Lung (tissue), 12 donors: ENCODE measurements around the gene TNS4. TPM values are rescaled to one million over a fixed set of nuclear protein-coding genes. Genes with fewer than 3 reads are reported as not detected.

Experiments
- ATAC-seq: fragments of 200-7000 bp; cut with Tn5 transposase; one replicate; pipeline ENCODE4 v1.9.1; 2020; ENCODE audit warnings: moderate number of reproducible peaks; ENCODE audit not compliant: insufficient read depth, low FRiP score
- DNase-seq, 3 donors: peaks; one replicate each; pipeline ENCODE4 v3.0.0-alpha.2; 2013 to 2017
- H3K27ac ChIP-seq, 2 donors: one replicate each; pipeline ENCODE4 v1.5.1; 2013; ENCODE audit warnings: mild to moderate bottlenecking in 2 of 2, moderate library complexity in 2 of 2, control low read depth in 1 of 2, inconsistent platforms in 1 of 2, low read depth in 1 of 2, low read length in 1 of 2
- H3K27me3 ChIP-seq, 3 donors: one replicate each; pipeline ENCODE4 v1.5.1; 2013; ENCODE audit warnings: low read length in 2 of 3; ENCODE audit not compliant: control insufficient read depth in 3 of 3, insufficient read depth in 3 of 3
- H3K36me3 ChIP-seq, 4 donors: one replicate each; pipeline ENCODE4 v1.5.1; 2013; ENCODE audit warnings: low read length in 4 of 4, mild to moderate bottlenecking in 1 of 4, moderate library complexity in 1 of 4; ENCODE audit not compliant: control insufficient read depth in 4 of 4, insufficient read depth in 4 of 4
- H3K4me1 ChIP-seq, 5 donors: one replicate each; pipeline ENCODE4 v1.5.1; 2013; ENCODE audit warnings: low read length in 5 of 5, mild to moderate bottlenecking in 2 of 5, moderate library complexity in 1 of 5; ENCODE audit not compliant: control insufficient read depth in 5 of 5, insufficient read depth in 5 of 5
- H3K4me3 ChIP-seq: one replicate; pipeline ENCODE4 v1.5.1; 2013; ENCODE audit warnings: mild to moderate bottlenecking, control low read depth, moderate library complexity
- H3K9ac ChIP-seq, 2 donors: one replicate each; pipeline ENCODE4 v1.5.1; 2013; ENCODE audit warnings: low read length in 2 of 2, control low read depth in 1 of 2; ENCODE audit not compliant: insufficient read depth in 1 of 2
- H3K9me3 ChIP-seq, 4 donors: one replicate each; pipeline ENCODE4 v1.5.1; 2013; ENCODE audit warnings: low read length in 3 of 4, mild to moderate bottlenecking in 1 of 4, moderate library complexity in 1 of 4; ENCODE audit not compliant: control insufficient read depth in 4 of 4, insufficient read depth in 3 of 4
- CTCF ChIP-seq: IDR thresholded peaks from 2 replicates; pipeline ENCODE4 v1.5.1; 2012; ENCODE audit warnings: mild to moderate bottlenecking; ENCODE audit errors: control extremely low read depth, extremely low read depth
- WGBS, 2 donors: extraction: QIAGEN DNeasy Blood & Tissue Kit; methylation state at CpG; one replicate each; pipeline ENCODE4 v1.1.7; 2013; 5-methylcytosine and 5-hydroxymethylcytosine counted together
- polyA plus RNA-seq, 2 donors: library from polyadenylated mRNA; stranded (reverse); fragments of 200-250 nt; gene quantifications; one replicate each; pipeline ENCODE4 v1.2.1, GENCODE V29; 2013
- total RNA-seq, 2 donors: library from RNA; depleted of rRNA in 1 of 2; stranded (reverse); fragments of >200 nt in 1 of 2; gene quantifications; one replicate each; pipeline ENCODE4 v1.2.1, GENCODE V29; 2014 to 2021
- donor health status: control.
- donor health status: control.
- donor health status: Bipolar disorder and iron deficiency.
- donor health status: healthy.
- donor health status: DM: yes; HTN: yes; CAD: no.

The TNS4 gene
- total and polyA plus RNA-seq, 4 donors, result 0.17 to 6.8 (median 2.2) TPM

DNA sequence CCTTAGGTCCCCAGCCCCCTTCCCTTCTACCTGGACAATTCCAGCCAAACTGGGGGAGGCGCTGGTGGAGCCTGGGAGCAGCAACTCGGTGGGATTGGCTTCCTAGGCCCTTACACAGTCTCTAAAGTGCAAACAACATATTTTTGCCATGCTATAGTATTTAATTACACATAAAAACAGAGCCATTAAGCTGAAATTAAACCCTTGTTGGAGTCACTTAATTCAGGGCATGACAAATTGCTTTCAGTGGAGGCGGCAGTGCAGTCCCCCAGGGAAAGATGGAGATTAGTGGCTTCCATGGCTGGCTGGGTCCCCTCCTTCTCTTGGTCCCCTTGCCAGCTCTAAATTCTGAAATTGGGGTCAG, 40.8 kb downstream of the TNS4 start:
- Histone ChIP-seq H3K4me1 (peaks cover 3 to 73% (median 42%) of the 10 kb centered on the region in 5 donors), H3K36me3 (peaks cover 0 to 19% (median 0%) of the 10 kb centered on the region in 4 donors), H3K4me3 (no peak overlapping the region), H3K27me3 (no peaks in the 10 kb centered on the region), H3K9me3 (no peaks in the 10 kb centered on the region), H3K9ac (no peak overlapping the region), H3K27ac (no peak overlapping the region)
- no peak for TF ChIP-seq CTCF
- DNase-seq (no peak), ATAC-seq (no peak)
- WGBS, 2 donors, result 69 to 96% methylated on average over 3 of the region's 3 CpGs

- WGBS, 2 donors, result 72 to 87% methylated on average over 8 of the region's 8 CpGs
- H3K27ac ChIP-seq, result no peak overlapping the region
- DNase-seq, result peak in 2 of 3 donors; percentile 23 to 41
These were observed 41.5 kb downstream of the TNS4 start for GRCh38 chr17:40459636-40460603.

GRCh38 chr17:40458851-40459482, 42.5 kb downstream of the TNS4 start:
- WGBS, 2 donors, result 87 to 92% methylated on average over 12 of the region's 12 CpGs
- no peaks in the 10 kb centered on the region for H3K9me3 ChIP-seq
- peaks cover 0 to 27% (median 4%) of the 10 kb centered on the region in 4 donors for H3K36me3 ChIP-seq
- ATAC-seq, result no peak
- H3K4me3 ChIP-seq, result no peak overlapping the region
- DNase-seq, result no peak
- TF ChIP-seq CTCF, result no peak
- H3K27ac ChIP-seq, result no peak overlapping the region
- H3K27me3 ChIP-seq, result no peaks in the 10 kb centered on the region
- H3K9ac ChIP-seq, result no peak overlapping the region
- peaks cover 3 to 73% (median 42%) of the 10 kb centered on the region in 5 donors for H3K4me1 ChIP-seq

More at GRCh38 chr17:40459636-40460603, 41.5 kb downstream of the TNS4 start:
- TF ChIP-seq CTCF, result no peak
- Histone ChIP-seq H3K4me3 (no peak overlapping the region), H3K4me1 (peaks cover 3 to 73% (median 42%) of the 10 kb centered on the region in 5 donors), H3K9me3 (no peaks in the 10 kb centered on the region), H3K36me3 (peaks cover 0 to 19% (median 0%) of the 10 kb centered on the region in 4 donors), H3K27me3 (no peaks in the 10 kb centered on the region), H3K9ac (no peak overlapping the region)
- ATAC-seq, result no peak
